Colonic mucosa (tissue), 4 donors: ENCODE measurements around the gene PTPRE. TPM values are rescaled to one million over a fixed set of nuclear protein-coding genes. Genes with fewer than 3 reads are reported as not detected.
A peak's percentile ranks its signal among the peaks of the same experiment; 100 is the strongest.

Source experiments
- DNase-seq: peaks from one replicate; pipeline ENCODE4 v3.0.0-alpha.2; 2020
- H3K27ac ChIP-seq: fragments of 200-600 bp; one replicate; pipeline ENCODE4 v1.8.0; 2021
- H3K27me3 ChIP-seq: fragments of 200-600 bp; one replicate; pipeline ENCODE4 v1.8.0; 2021
- H3K36me3 ChIP-seq: fragments of 200-600 bp; one replicate; pipeline ENCODE4 v1.8.0; 2021
- H3K4me1 ChIP-seq: fragments of 200-600 bp; one replicate; pipeline ENCODE4 v1.8.0; 2021; ENCODE audit warnings: mild to moderate bottlenecking
- H3K4me3 ChIP-seq: fragments of 200-600 bp; one replicate; pipeline ENCODE4 v1.8.0; 2021
- H3K9ac ChIP-seq, 2 donors: one replicate each; pipeline ENCODE4 v1.7.0; 2013; ENCODE audit warnings: control low read depth in 2 of 2, low read depth in 2 of 2, low read length in 2 of 2
- H3K9me3 ChIP-seq: fragments of 200-600 bp; one replicate; pipeline ENCODE4 v1.8.0; 2021
- intact Hi-C: fragments of 100-400 bp; cut with DNase I; formaldehyde crosslinking; loops from one replicate; pipeline ENCODE4 v1.14.1; 2022
- total RNA-seq, 2 donors: library from RNA; stranded (reverse); fragmentation: NEBNext Ultra II Directional in 1 of 2; extraction: Animal tissue kit (Norgen Biotek cat#: 25700) in 1 of 2; gene quantifications; one replicate each; pipeline ENCODE4 v1.2.1, GENCODE V29; 2021
- TF ChIP-seq, protein P1 (sequence below): fragments of 200-600 bp; IDR thresholded peaks from one replicate; pipeline ENCODE4 v1.8.0; 2022; ENCODE audit warnings: antibody characterized with exemption, mild to moderate bottlenecking
- donor health status: healthy.
- donor health status: DM: no; HTN: no; CAD: no.
- donor health status: DM: no; HTN: no; CAD: no.

PTPRE gene
- total RNA-seq, 2 donors from 2014 or later = 15.9 to 18.8 TPM

GRCh38 chr10:128046953-128047290, 140.0 kb downstream of the PTPRE start:
- H3K4me1 ChIP-seq = peaks cover 8% of the 10 kb centered on the region
- TF ChIP-seq, protein P1, sequence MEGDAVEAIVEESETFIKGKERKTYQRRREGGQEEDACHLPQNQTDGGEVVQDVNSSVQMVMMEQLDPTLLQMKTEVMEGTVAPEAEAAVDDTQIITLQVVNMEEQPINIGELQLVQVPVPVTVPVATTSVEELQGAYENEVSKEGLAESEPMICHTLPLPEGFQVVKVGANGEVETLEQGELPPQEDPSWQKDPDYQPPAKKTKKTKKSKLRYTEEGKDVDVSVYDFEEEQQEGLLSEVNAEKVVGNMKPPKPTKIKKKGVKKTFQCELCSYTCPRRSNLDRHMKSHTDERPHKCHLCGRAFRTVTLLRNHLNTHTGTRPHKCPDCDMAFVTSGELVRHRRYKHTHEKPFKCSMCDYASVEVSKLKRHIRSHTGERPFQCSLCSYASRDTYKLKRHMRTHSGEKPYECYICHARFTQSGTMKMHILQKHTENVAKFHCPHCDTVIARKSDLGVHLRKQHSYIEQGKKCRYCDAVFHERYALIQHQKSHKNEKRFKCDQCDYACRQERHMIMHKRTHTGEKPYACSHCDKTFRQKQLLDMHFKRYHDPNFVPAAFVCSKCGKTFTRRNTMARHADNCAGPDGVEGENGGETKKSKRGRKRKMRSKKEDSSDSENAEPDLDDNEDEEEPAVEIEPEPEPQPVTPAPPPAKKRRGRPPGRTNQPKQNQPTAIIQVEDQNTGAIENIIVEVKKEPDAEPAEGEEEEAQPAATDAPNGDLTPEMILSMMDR = no peak
- H3K9me3 ChIP-seq = no peaks in the 10 kb centered on the region
- intact Hi-C loops = no loop called here
- no peaks in the 10 kb centered on the region for H3K36me3 ChIP-seq
- peak overlapping the region; percentile 32 for H3K4me3 ChIP-seq
- peak overlapping the region; percentile 22 for H3K27ac ChIP-seq
- DNase-seq = no peak
- H3K27me3 ChIP-seq = no peaks in the 10 kb centered on the region
- H3K9ac ChIP-seq = peak overlapping the region in 1 of 2 donors; percentile 59

DNA sequence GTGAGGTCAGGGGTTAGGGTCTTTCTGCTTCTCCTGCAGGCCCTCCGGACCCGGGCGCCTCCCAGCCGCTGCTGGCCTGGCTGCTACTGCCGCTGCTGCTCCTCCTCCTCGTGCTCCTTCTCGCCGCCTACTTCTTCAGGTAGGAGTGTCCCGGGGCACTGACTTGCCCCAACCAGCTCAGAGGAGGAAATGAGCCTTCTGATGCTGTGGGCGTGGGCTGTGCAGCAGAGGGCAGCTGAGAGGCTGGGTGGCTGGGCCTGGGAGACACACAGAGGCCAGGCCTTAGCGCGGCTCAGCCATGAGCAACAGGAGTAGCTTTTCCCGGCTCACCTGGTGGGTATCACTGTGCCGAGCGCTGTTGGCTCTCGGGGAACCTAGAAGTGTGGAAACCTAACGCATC, 140.4 kb downstream of the PTPRE start:
- peak overlapping the region; percentile 13 to 81 for H3K9ac ChIP-seq
- H3K27ac ChIP-seq = peak overlapping the region; percentile 76
- DNase-seq = peak; percentile 92
- H3K9me3 ChIP-seq = no peaks in the 10 kb centered on the region
- no peaks in the 10 kb centered on the region for H3K27me3 ChIP-seq
- peaks cover 8% of the 10 kb centered on the region for H3K4me1 ChIP-seq
- H3K36me3 ChIP-seq = no peaks in the 10 kb centered on the region
- TF ChIP-seq, protein P1 = no peak
- peak overlapping the region; percentile 32 for H3K4me3 ChIP-seq
- intact Hi-C loops = no loop called here

DNA sequence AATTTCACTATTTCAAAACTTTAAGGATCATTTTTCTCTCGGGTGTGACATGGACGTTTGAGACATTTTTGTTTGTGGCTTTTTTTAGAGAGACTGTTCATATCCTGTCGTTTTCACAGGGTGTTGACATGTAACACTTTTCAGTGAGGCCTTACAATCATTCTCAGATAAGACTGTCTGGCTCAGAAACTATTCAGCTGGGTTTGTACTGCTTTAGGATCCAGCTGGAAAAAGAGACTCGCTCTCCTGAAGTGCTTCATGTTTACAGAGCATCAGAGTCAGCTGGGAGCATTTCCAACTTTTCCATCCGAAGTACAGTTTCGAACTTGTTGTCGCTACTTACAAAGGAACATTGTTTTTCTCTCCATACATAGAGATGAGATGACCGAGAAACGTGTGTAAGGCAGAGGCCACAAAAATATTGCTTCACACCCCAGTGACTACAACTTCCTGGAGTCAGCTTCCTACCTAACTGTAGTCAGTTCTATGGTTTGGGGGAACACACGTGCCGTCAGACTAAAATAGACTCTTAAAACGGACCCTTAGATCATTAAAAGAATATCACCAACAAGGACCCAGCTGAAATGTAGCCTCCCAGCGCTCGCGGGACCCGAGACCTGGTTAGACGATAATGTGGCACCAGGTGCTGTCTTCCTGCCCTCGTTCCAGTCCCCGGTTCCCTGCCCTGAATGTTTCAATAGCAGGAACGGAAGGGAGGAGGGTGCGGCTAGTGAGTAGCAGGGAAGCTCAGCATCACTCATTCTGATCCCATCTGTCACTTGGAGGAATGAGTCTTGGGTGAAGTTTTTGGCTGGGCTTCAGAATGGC, 141.3 kb downstream of the PTPRE start:
- intact Hi-C loops = no loop called here
- H3K36me3 ChIP-seq = no peaks in the 10 kb centered on the region

DNA sequence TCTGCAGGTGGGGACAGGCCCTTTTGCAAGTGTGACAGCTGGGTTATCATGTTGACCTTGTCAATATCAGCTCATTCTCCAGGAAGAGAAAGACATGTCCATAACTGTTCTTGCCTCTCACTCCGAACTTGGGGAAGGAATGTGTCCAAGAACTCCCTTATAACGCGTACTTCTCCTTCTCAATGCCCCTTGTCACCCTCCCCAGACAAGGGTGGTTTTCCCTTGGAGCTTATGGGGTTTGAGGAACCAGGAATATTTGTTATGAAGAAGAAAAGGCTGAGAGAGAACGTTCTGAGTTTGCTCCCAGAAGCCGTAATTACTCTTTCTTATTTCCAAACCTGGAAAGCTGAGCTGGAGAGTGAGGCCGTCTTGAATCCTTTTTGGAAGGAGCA, 141.9 kb downstream of the PTPRE start:
- H3K4me1 ChIP-seq = peaks cover 8% of the 10 kb centered on the region
- intact Hi-C loops = no loop called here
- no peak for DNase-seq
- no peaks in the 10 kb centered on the region for H3K27me3 ChIP-seq
- TF ChIP-seq, protein P1 = no peak
- H3K27ac ChIP-seq = peak overlapping the region; percentile 76
- H3K9ac ChIP-seq = peak overlapping the region in 1 of 2 donors; percentile 81
- H3K36me3 ChIP-seq = no peaks in the 10 kb centered on the region
- H3K4me3 ChIP-seq = peak overlapping the region; percentile 32
- no peaks in the 10 kb centered on the region for H3K9me3 ChIP-seq

More for the DNA sequence above, 141.3 kb downstream of the PTPRE start:
- peak overlapping the region in 1 of 2 donors; percentile 81 for H3K9ac ChIP-seq
- peaks cover 8% of the 10 kb centered on the region for H3K4me1 ChIP-seq
- H3K27me3 ChIP-seq = no peaks in the 10 kb centered on the region
- TF ChIP-seq, protein P1 = no peak
- DNase-seq = peak; percentile 39
- H3K9me3 ChIP-seq = no peaks in the 10 kb centered on the region
- H3K27ac ChIP-seq = peak overlapping the region; percentile 76
- peak overlapping the region; percentile 32 for H3K4me3 ChIP-seq

DNA sequence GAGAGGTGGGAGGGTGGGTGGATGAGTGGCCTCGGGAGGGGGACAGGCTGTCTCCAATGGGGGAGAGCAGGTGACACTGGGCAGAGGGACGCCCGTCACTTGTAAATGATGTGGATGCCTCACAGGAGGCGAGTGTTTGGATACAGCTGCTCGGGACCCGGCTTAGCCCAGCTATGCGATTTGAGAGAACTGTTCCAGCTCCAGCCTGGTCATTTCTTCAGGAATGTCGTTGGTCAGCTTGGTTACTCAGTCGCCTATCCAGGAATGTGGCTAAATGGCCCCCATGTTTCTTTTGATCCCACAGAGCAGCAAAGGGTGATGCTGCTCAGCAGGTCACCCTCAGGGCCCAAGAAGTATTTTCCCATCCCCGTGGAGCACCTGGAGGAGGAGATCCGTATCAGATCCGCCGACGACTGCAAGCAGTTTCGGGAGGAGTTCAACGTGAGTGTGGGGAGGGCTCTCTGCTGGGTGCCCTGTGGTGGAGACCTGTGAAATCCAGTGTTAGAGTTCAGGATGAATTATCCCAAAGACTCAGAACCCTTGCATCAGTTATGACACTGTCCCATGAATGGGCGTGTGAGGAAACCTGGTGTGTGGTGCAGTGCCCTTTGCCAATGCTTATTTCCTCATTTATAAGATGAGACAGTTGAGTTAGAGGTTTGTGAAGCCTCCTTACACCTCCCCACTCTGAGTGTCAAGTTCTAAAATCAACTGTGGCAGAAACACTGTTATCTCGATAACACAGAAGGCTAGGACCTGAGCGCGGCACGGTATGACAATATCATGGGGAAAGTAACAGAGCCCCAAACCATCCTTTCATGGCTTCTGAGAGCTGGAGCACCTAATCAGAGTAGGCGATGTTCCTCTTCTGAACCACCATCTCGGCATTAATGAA, 142.6 kb downstream of the PTPRE start:
- no peaks in the 10 kb centered on the region for H3K9me3 ChIP-seq
- peaks cover 8% of the 10 kb centered on the region for H3K4me1 ChIP-seq
- H3K9ac ChIP-seq = peak overlapping the region in 1 of 2 donors; percentile 32

More for the DNA sequence above, 142.6 kb downstream of the PTPRE start:
- TF ChIP-seq, protein P1 = no peak
- H3K4me3 ChIP-seq = peak overlapping the region; percentile 32
- intact Hi-C loops = no loop called here
- no peak for DNase-seq
- H3K27me3 ChIP-seq = no peaks in the 10 kb centered on the region
- peak overlapping the region; percentile 76 for H3K27ac ChIP-seq
- H3K36me3 ChIP-seq = no peaks in the 10 kb centered on the region
